ENCODE data around the gene AP1M1. TPM values are rescaled to one million over a fixed set of nuclear protein-coding genes. Genes with fewer than 3 reads are reported as not detected.

AP1M1 gene
- polyA plus RNA-seq, 4 donors, result 29.7 to 97.8 (median 58.0) TPM

DNA sequence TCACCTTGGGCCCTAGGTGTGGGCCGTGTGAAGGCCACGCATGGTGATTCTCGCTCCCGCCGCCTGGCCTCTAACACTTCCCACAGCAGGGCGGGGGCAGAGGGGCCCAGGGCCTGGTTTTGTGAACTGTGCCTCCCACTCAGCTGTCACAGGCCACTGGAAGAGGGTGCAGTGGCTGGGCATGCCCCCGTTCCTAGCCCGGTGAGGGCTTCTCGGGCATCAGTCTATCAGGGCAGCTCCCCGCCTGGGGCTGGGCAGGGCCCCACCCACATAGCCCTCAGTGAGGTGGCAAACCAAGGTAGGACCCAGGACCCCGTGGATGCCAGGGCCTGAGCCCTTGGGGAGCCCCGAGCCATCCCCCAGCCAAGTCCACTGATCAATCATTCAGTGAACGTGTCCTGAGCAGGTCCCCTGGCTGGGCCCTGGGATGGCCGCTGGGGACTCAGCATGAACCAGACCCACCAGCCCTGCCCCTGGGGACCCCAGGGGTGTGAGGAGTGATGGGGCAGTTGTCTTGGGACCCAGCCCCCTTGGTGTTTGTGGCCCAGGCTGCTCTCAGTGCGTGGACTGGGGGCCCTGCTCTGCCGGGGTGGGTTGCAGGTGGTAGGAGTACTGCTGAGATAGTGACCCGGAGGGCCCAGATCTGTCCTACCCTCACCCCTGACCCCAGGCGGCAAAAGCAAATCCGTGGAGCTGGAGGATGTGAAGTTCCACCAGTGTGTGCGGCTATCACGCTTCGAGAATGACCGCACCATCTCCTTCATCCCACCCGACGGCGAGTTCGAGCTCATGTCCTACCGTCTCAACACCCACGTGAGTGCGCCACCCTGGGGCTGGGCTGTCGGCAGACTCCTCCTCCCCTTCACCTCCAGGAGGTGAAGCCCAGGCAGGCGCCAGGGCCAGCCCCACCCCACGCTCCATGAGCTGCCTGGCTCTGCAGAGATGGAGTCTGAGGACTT, 29.4 kb downstream of the AP1M1 start:
- Histone ChIP-seq H3K4me3 (ENCODE audit: low read depth in 1 of 3, low read length in 3 of 3) (no peak overlapping the region), H3K4me1 (ENCODE audit: control insufficient read depth in 3 of 3, insufficient read depth in 2 of 3, low read depth in 1 of 3, low read length in 2 of 3) (no peaks in the 10 kb centered on the region), H3K36me3 (ENCODE audit: control insufficient read depth in 3 of 3, insufficient read depth in 2 of 3, low read depth in 1 of 3, low read length in 3 of 3) (peaks cover 9 to 85% (median 56%) of the 10 kb centered on the region in 3 donors), H3K27me3 (ENCODE audit: control insufficient read depth in 3 of 3, insufficient read depth in 3 of 3, low read length in 3 of 3) (no peaks in the 10 kb centered on the region), H3K27ac (ENCODE audit: low read depth in 1 of 3, low read length in 2 of 3) (no peak overlapping the region), H3K9me3 (ENCODE audit: control insufficient read depth in 2 of 2, insufficient read depth in 1 of 2, low read depth in 1 of 2, low read length in 1 of 2) (peaks cover 0 to 8% of the 10 kb centered on the region in 2 donors)
- no peak for FAIRE-seq
- no peak for DNase-seq
- WGBS, 3 donors, result 88 to 94% (median 91%) methylated on average over 30 to 33 of the region's 33 CpGs

DNA sequence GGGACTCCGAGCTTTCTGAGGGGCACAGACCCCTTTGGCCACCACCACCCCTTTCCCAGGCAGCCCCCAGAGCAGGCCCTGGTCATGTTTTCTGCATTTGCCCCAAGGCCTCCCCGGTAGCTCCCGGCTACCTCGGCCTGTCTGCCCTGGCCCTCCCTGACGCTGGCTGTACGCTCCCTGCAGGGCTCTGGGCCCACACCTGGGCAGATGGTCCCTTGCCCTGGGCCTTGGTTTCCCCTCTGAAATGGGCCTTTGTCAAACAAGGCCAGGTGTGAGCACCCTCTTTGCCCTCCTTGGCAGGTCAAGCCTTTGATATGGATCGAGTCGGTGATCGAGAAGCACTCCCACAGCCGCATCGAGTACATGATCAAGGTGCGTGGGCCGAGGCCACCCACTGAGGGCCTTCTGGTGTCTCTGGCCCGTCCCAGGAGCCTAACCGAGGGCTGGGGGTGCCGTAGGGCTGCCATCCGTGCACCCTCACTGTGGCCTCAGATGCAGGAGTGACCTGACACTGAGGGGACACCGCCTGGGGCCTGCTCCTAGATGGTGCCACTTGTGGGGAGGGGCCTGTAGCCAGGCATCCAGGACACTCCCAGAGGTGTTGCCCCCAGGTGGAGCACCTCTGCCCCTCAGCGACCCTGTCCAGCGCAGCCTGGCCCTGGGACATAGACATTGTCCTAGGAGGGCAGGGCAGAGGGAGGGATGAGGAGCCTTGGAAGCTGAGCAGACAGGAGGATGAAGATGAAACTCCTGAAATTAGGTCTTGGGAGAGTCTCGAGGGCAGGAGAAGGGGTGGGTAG, 30.3 kb downstream of the AP1M1 start:
- Histone ChIP-seq H3K36me3 (ENCODE audit: control insufficient read depth in 3 of 3, insufficient read depth in 2 of 3, low read depth in 1 of 3, low read length in 3 of 3) (peaks cover 9 to 91% (median 55%) of the 10 kb centered on the region in 3 donors), H3K27ac (ENCODE audit: low read depth in 1 of 3, low read length in 2 of 3) (no peak overlapping the region), H3K4me1 (ENCODE audit: control insufficient read depth in 3 of 3, insufficient read depth in 2 of 3, low read depth in 1 of 3, low read length in 2 of 3) (no peaks in the 10 kb centered on the region), H3K27me3 (ENCODE audit: control insufficient read depth in 3 of 3, insufficient read depth in 3 of 3, low read length in 3 of 3) (no peaks in the 10 kb centered on the region), H3K4me3 (ENCODE audit: low read depth in 1 of 3, low read length in 3 of 3) (no peak overlapping the region), H3K9me3 (ENCODE audit: control insufficient read depth in 2 of 2, insufficient read depth in 1 of 2, low read depth in 1 of 2, low read length in 1 of 2) (peaks cover 0 to under 1% of the 10 kb centered on the region in 2 donors)
- DNase-seq, result no peak
- FAIRE-seq, result no peak
- WGBS, 3 donors, result 87 to 92% (median 92%) methylated on average over 20 to 21 of the region's 21 CpGs

DNA sequence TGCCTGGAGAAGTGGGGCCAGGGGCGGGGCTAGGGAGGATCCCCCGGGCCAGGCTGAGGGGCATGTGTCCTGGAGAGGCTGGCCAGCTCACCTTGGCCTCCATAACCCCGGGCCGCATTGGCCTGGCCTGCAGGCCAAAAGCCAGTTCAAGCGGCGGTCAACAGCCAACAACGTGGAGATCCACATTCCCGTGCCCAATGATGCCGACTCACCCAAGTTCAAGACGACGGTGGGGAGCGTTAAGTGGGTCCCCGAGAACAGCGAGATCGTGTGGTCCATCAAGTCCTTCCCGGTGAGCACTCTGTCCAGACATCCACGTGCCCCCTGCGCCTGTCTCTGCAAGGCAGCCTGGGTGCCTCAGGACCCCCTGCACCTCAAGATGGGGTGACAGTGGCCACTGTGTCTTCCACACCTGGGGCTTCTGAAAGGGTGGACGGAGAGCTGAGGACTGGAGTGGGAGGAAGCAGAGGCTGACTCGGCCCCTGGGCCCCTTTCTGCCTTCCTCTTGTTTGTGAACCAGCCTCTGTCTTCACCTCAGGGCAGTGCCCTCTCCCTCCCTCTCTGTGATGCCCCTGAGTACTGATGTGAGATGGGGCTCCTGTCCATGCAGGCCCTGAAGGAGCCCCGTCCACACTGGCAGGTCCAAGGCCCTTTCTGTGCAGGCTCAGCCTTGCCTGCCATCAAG, 31.1 kb downstream of the AP1M1 start:
- WGBS, 3 donors, result 86 to 91% (median 88%) methylated on average over 19 to 21 of the region's 21 CpGs
- no peaks in the 10 kb centered on the region for H3K27me3 ChIP-seq (ENCODE audit: control insufficient read depth in 3 of 3, insufficient read depth in 3 of 3, low read length in 3 of 3)
- DNase-seq, result no peak
- no peak overlapping the region for H3K4me3 ChIP-seq (ENCODE audit: low read depth in 1 of 3, low read length in 3 of 3)
- no peaks in the 10 kb centered on the region for H3K4me1 ChIP-seq (ENCODE audit: control insufficient read depth in 3 of 3, insufficient read depth in 2 of 3, low read depth in 1 of 3, low read length in 2 of 3)
- H3K27ac ChIP-seq (ENCODE audit: low read depth in 1 of 3, low read length in 2 of 3), result no peak overlapping the region
- H3K9me3 ChIP-seq (ENCODE audit: control insufficient read depth in 2 of 2, insufficient read depth in 1 of 2, low read depth in 1 of 2, low read length in 1 of 2), result no peaks in the 10 kb centered on the region
- no peak for FAIRE-seq
- H3K36me3 ChIP-seq (ENCODE audit: control insufficient read depth in 3 of 3, insufficient read depth in 2 of 3, low read depth in 1 of 3, low read length in 3 of 3), result peaks cover 12 to 91% (median 55%) of the 10 kb centered on the region in 3 donors

GRCh38 chr19:16229322-16229641, 31.6 kb downstream of the AP1M1 start:
- DNase-seq, result no peak
- 95 to 97% (median 96%) methylated on average over 9 of the region's 9 CpGs for WGBS, 3 donors
- Histone ChIP-seq H3K4me3 (ENCODE audit: low read depth in 1 of 3, low read length in 3 of 3) (no peak overlapping the region), H3K27ac (ENCODE audit: low read depth in 1 of 3, low read length in 2 of 3) (no peak overlapping the region), H3K36me3 (ENCODE audit: control insufficient read depth in 3 of 3, insufficient read depth in 2 of 3, low read depth in 1 of 3, low read length in 3 of 3) (peaks cover 12 to 91% (median 52%) of the 10 kb centered on the region in 3 donors), H3K9me3 (ENCODE audit: control insufficient read depth in 2 of 2, insufficient read depth in 1 of 2, low read depth in 1 of 2, low read length in 1 of 2) (no peaks in the 10 kb centered on the region), H3K27me3 (ENCODE audit: control insufficient read depth in 3 of 3, insufficient read depth in 3 of 3, low read length in 3 of 3) (no peaks in the 10 kb centered on the region), H3K4me1 (ENCODE audit: control insufficient read depth in 3 of 3, insufficient read depth in 2 of 3, low read depth in 1 of 3, low read length in 2 of 3) (no peaks in the 10 kb centered on the region)
- no peak for FAIRE-seq

GRCh38 chr19:16232127-16232526, 34.4 kb downstream of the AP1M1 start:
- Histone ChIP-seq H3K27ac (ENCODE audit: low read depth in 1 of 3, low read length in 2 of 3) (no peak overlapping the region), H3K9me3 (ENCODE audit: control insufficient read depth in 2 of 2, insufficient read depth in 1 of 2, low read depth in 1 of 2, low read length in 1 of 2) (peaks cover 0 to 5% of the 10 kb centered on the region in 2 donors), H3K36me3 (ENCODE audit: control insufficient read depth in 3 of 3, insufficient read depth in 2 of 3, low read depth in 1 of 3, low read length in 3 of 3) (peaks cover 12 to 86% (median 37%) of the 10 kb centered on the region in 3 donors), H3K27me3 (ENCODE audit: control insufficient read depth in 3 of 3, insufficient read depth in 3 of 3, low read length in 3 of 3) (no peaks in the 10 kb centered on the region), H3K4me3 (ENCODE audit: low read depth in 1 of 3, low read length in 3 of 3) (no peak overlapping the region), H3K4me1 (ENCODE audit: control insufficient read depth in 3 of 3, insufficient read depth in 2 of 3, low read depth in 1 of 3, low read length in 2 of 3) (no peaks in the 10 kb centered on the region)
- 95 to 98% (median 95%) methylated on average over 16 of the region's 16 CpGs for WGBS, 3 donors
- DNase-seq (no peak), FAIRE-seq (no peak)

DNA sequence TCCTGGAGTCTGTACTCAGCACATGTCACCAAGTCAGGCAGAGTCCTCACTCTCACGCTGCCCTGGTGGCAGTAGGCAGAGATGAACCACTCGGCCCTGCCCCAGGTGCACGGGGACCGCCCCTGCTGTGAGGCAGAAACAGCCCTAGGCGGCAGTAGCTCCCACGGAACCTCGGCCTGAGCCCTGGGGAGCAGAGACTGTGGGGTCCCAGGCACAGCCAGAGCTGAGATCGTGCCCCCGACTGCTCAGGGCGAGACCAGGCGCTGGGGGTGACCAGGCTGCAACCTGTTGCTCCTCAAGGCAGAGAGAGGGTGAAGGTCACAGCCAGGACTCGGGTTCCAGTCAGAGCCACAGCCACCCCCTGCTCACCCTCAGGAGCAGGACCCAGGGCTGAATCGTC, 34.9 kb downstream of the AP1M1 start:
- no peak for FAIRE-seq
- Histone ChIP-seq H3K4me1 (ENCODE audit: control insufficient read depth in 3 of 3, insufficient read depth in 2 of 3, low read depth in 1 of 3, low read length in 2 of 3) (no peaks in the 10 kb centered on the region), H3K9me3 (ENCODE audit: control insufficient read depth in 2 of 2, insufficient read depth in 1 of 2, low read depth in 1 of 2, low read length in 1 of 2) (peaks cover 0 to 5% of the 10 kb centered on the region in 2 donors), H3K4me3 (ENCODE audit: low read depth in 1 of 3, low read length in 3 of 3) (no peak overlapping the region), H3K27ac (ENCODE audit: low read depth in 1 of 3, low read length in 2 of 3) (no peak overlapping the region), H3K36me3 (ENCODE audit: control insufficient read depth in 3 of 3, insufficient read depth in 2 of 3, low read depth in 1 of 3, low read length in 3 of 3) (peaks cover 11 to 82% (median 33%) of the 10 kb centered on the region in 3 donors), H3K27me3 (ENCODE audit: control insufficient read depth in 3 of 3, insufficient read depth in 3 of 3, low read length in 3 of 3) (no peaks in the 10 kb centered on the region)
- DNase-seq, result no peak
- WGBS, 3 donors, result 84 to 92% (median 91%) methylated on average over 11 to 13 of the region's 13 CpGs

DNA sequence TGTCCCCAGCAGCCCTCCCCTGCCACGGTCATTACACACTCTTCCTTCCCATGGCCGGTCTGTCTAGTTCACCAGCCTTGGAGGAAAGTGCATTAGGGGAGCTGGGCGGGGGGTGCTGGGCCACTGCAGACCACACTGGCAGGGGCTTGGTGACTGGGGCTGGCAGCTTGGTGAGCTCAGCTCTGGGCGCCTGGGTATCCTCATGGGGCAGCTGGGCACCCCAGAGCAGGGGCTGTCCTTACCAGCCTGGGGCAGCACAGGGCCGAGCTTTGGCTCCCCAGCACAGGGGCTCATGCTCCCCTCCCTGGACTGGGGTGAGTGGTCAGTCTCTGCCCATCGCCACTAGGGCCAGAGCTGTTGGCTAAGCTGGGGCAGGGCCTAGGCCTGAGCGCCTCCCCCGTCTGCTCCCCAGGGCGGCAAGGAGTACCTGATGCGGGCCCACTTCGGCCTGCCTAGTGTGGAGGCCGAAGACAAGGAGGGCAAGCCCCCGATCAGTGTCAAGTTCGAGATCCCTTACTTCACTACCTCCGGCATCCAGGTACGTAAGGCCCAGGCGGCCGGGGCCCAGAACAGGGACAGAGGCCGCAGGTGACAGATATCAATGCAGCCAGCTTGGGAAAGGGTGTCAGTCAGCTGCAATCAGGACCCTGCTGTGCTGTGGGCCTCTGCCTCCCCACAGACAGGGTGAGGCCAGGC, 35.5 kb downstream of the AP1M1 start:
- Histone ChIP-seq H3K36me3 (ENCODE audit: control insufficient read depth in 3 of 3, insufficient read depth in 2 of 3, low read depth in 1 of 3, low read length in 3 of 3) (peaks cover 9 to 76% (median 27%) of the 10 kb centered on the region in 3 donors), H3K9me3 (ENCODE audit: control insufficient read depth in 2 of 2, insufficient read depth in 1 of 2, low read depth in 1 of 2, low read length in 1 of 2) (peaks cover 0 to 5% of the 10 kb centered on the region in 2 donors), H3K4me3 (ENCODE audit: low read depth in 1 of 3, low read length in 3 of 3) (no peak overlapping the region), H3K4me1 (ENCODE audit: control insufficient read depth in 3 of 3, insufficient read depth in 2 of 3, low read depth in 1 of 3, low read length in 2 of 3) (no peaks in the 10 kb centered on the region), H3K27me3 (ENCODE audit: control insufficient read depth in 3 of 3, insufficient read depth in 3 of 3, low read length in 3 of 3) (no peaks in the 10 kb centered on the region), H3K27ac (ENCODE audit: low read depth in 1 of 3, low read length in 2 of 3) (no peak overlapping the region)
- FAIRE-seq, result no peak
- DNase-seq, result no peak
- WGBS, 3 donors, result 96 to 97% (median 97%) methylated on average over 19 of the region's 19 CpGs

Data from small intestine (tissue), 7 donors.